Glutamatergic neuron (in vitro differentiated cells): ENCODE data around the gene PPFIBP2. TPM values are rescaled to one million over a fixed set of nuclear protein-coding genes. Genes with fewer than 3 reads are reported as not detected.

Source experiments
- DNase-seq: peaks from one replicate; pipeline ENCODE4 v3.0.0; 2022
- H3K27ac Mint-ChIP-seq: one replicate; pipeline ENCODE4 v1.8.0; 2020; ENCODE audit warnings: mild to moderate bottlenecking, mixed read lengths, inconsistent platforms; ENCODE audit not compliant: unreplicated experiment
- H3K27me3 Mint-ChIP-seq: one replicate; pipeline ENCODE4 v1.8.0; 2020; ENCODE audit warnings: mild to moderate bottlenecking, moderate library complexity, mixed read lengths, inconsistent platforms; ENCODE audit not compliant: unreplicated experiment
- H3K36me3 Mint-ChIP-seq: one replicate; pipeline ENCODE4 v1.8.0; 2020; ENCODE audit warnings: mild to moderate bottlenecking, mixed read lengths, inconsistent platforms; ENCODE audit not compliant: unreplicated experiment
- H3K4me1 Mint-ChIP-seq: one replicate; pipeline ENCODE4 v1.8.0; 2020; ENCODE audit warnings: mild to moderate bottlenecking, low read depth, mixed read lengths, inconsistent platforms; ENCODE audit not compliant: unreplicated experiment
- H3K4me3 Mint-ChIP-seq: one replicate; pipeline ENCODE4 v1.8.0; 2020; ENCODE audit warnings: mild to moderate bottlenecking, mixed read lengths, inconsistent platforms; ENCODE audit not compliant: unreplicated experiment
- H3K9me3 Mint-ChIP-seq: one replicate; pipeline ENCODE4 v1.8.0; 2020; ENCODE audit warnings: mild to moderate bottlenecking, moderate library complexity, mixed read lengths, inconsistent platforms; ENCODE audit not compliant: unreplicated experiment
- CTCF ChIP-seq: fragments of 200-600 bp; sonication (generic); IDR thresholded peaks from one replicate; pipeline ENCODE4 v1.5.0; 2021; ENCODE audit not compliant: partially characterized antibody, unreplicated experiment
- total RNA-seq: library from RNA; stranded (reverse); fragmentation: NEBNext Ultra II Directional; extraction: Animal tissue kit (Norgen Biotek cat#: 25700); gene quantifications from one replicate; pipeline ENCODE4 v1.2.1, GENCODE V29; 2021; ENCODE audit not compliant: unreplicated experiment

PPFIBP2 gene
- total RNA-seq, 1 donor from 2014 or later = 1.5 TPM

GRCh38 chr11:7667460-7667859 is 153.7 kb downstream of the PPFIBP2 start:
- no peak overlapping the region for H3K4me3 Mint-ChIP-seq
- H3K36me3 Mint-ChIP-seq = no peaks in the 10 kb centered on the region

GRCh38 chr11:7668464-7668863 is 154.7 kb downstream of the PPFIBP2 start:
- no peak for TF ChIP-seq CTCF
- Mint-ChIP-seq H3K36me3 (no peaks in the 10 kb centered on the region), H3K9me3 (peaks cover 2% of the 10 kb centered on the region), H3K27ac (no peak overlapping the region), H3K4me3 (no peak overlapping the region), H3K4me1 (no peaks in the 10 kb centered on the region), H3K27me3 (peaks cover 8% of the 10 kb centered on the region)
- no peak for DNase-seq

More at GRCh38 chr11:7667460-7667859, 153.7 kb downstream of the PPFIBP2 start:
- Mint-ChIP-seq H3K4me1 (no peaks in the 10 kb centered on the region), H3K9me3 (peaks cover 2% of the 10 kb centered on the region), H3K27ac (no peak overlapping the region), H3K27me3 (peaks cover 7% of the 10 kb centered on the region)
- no peak for TF ChIP-seq CTCF
- no peak for DNase-seq

GRCh38 chr11:7668911-7669310 is 155.1 kb downstream of the PPFIBP2 start:
- Mint-ChIP-seq H3K27ac (no peak overlapping the region), H3K27me3 (peaks cover 9% of the 10 kb centered on the region), H3K36me3 (no peaks in the 10 kb centered on the region), H3K4me3 (no peak overlapping the region), H3K9me3 (peaks cover 2% of the 10 kb centered on the region), H3K4me1 (no peaks in the 10 kb centered on the region)
- DNase-seq = no peak
- TF ChIP-seq CTCF = no peak

GRCh38 chr11:7670641-7671040 is 156.8 kb downstream of the PPFIBP2 start:
- no peaks in the 10 kb centered on the region for H3K4me1 Mint-ChIP-seq
- no peak overlapping the region for H3K27ac Mint-ChIP-seq
- no peaks in the 10 kb centered on the region for H3K9me3 Mint-ChIP-seq
- no peaks in the 10 kb centered on the region for H3K36me3 Mint-ChIP-seq
- no peak for DNase-seq
- peaks cover 12% of the 10 kb centered on the region for H3K27me3 Mint-ChIP-seq
- H3K4me3 Mint-ChIP-seq = no peak overlapping the region
- TF ChIP-seq CTCF = no peak

GRCh38 chr11:7671347-7672215 is 157.8 kb downstream of the PPFIBP2 start:
- DNase-seq = no peak
- H3K27me3 Mint-ChIP-seq = peaks cover 12% of the 10 kb centered on the region
- H3K9me3 Mint-ChIP-seq = no peaks in the 10 kb centered on the region
- no peaks in the 10 kb centered on the region for H3K4me1 Mint-ChIP-seq
- H3K27ac Mint-ChIP-seq = no peak overlapping the region
- no peak overlapping the region for H3K4me3 Mint-ChIP-seq
- TF ChIP-seq CTCF = no peak
- H3K36me3 Mint-ChIP-seq = no peaks in the 10 kb centered on the region
